LNCaP clone FGC (cell line): ENCODE results near the gene NME7.
A peak's percentile ranks its signal among the peaks of the same experiment; 100 is the strongest.

Experiments
- DNase-seq: peaks from one replicate; pipeline ENCODE4 v3.0.0-alpha.2; 2011; ENCODE audit warnings: low read depth
- H3K4me3 ChIP-seq: 2 replicates; pipeline ENCODE4 v1.5.1; 2011; ENCODE audit warnings: mild to moderate bottlenecking, low read depth, low read length, control low read depth
- TF ChIP-seq, protein P1 (sequence below): IDR thresholded peaks from 2 replicates; pipeline ENCODE4 v1.5.1; 2012; ENCODE audit warnings: mild to moderate bottlenecking; ENCODE audit not compliant: control insufficient read depth, insufficient read depth; ENCODE audit errors: extremely low read depth

The NME7 gene

DNA sequence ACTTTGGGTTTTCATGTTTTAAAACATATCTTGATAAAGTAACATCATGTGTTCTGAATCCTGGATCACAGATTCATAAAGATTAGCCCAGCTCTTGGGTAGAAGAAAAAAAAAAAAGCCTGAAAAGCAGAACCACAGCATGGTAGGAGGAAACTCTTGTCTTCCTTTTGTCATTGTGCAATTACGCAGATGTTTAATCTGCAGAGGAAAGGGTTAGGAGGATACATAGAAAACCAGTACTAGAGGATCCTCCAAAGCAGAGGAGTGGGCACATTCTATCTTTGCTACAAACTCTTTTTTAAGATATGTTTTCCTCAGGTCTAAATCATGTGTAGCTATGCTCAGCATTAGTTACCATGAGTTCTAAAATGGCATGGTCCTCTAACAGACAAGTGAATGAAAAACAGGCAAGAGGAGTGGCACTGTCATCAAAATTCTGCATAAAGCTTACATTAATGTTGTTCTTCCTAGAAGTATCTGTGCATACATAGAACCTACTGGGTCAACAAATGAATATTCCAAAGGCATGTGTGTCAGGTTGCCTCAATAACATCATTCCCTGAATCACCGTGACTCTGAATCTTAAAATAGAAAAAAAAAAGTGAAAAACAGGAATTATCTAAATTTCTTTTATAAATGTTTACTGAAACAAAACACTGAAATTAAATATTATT, 107.0 kb downstream of the NME7 start:
- TF ChIP-seq, protein P1, sequence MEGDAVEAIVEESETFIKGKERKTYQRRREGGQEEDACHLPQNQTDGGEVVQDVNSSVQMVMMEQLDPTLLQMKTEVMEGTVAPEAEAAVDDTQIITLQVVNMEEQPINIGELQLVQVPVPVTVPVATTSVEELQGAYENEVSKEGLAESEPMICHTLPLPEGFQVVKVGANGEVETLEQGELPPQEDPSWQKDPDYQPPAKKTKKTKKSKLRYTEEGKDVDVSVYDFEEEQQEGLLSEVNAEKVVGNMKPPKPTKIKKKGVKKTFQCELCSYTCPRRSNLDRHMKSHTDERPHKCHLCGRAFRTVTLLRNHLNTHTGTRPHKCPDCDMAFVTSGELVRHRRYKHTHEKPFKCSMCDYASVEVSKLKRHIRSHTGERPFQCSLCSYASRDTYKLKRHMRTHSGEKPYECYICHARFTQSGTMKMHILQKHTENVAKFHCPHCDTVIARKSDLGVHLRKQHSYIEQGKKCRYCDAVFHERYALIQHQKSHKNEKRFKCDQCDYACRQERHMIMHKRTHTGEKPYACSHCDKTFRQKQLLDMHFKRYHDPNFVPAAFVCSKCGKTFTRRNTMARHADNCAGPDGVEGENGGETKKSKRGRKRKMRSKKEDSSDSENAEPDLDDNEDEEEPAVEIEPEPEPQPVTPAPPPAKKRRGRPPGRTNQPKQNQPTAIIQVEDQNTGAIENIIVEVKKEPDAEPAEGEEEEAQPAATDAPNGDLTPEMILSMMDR = no peak
- DNase-seq = no peak
- no peak overlapping the region for H3K4me3 ChIP-seq

DNA sequence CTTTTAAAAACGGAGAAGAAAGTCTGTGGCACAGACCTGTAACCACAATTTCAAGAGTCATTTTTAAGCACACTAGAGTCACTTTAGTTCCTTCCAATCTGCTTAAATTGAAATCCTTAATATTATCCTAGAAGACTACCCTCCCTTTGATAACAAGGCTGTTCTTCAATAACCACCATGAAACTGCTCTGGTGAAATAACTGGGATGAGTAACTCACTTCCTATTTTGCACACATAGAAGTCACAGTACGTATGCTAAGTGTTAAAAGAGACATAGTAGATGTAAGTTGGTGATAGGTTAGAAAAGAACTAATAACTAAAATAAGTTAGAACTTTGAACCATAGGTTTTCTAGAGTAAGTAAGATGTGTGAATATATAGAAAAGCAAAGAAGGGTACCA, 107.8 kb downstream of the NME7 start:
- no peak for DNase-seq
- H3K4me3 ChIP-seq = no peak overlapping the region
- TF ChIP-seq, protein P1 = no peak

DNA sequence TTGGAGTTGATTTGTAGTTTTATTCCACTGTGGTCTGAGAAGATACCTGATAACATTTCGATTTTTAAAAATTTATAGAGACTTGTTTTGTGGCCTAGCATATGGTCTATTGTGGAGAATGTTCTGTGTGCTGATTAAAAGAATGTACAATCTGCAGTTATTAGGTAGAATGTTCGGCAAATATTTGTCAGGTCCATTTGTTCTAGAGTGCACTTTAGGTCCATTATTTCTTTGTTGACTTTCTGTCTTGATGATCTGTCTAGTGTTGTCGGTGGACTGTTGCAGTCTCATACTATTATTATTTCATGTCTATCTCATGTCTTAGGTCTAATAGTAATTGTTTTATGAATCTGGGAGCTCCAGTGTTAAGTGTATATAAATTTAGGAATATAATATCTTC, 116.8 kb downstream of the NME7 start:
- DNase-seq = peak; percentile 21
- no peak overlapping the region for H3K4me3 ChIP-seq
- TF ChIP-seq, protein P1 = no peak

DNA sequence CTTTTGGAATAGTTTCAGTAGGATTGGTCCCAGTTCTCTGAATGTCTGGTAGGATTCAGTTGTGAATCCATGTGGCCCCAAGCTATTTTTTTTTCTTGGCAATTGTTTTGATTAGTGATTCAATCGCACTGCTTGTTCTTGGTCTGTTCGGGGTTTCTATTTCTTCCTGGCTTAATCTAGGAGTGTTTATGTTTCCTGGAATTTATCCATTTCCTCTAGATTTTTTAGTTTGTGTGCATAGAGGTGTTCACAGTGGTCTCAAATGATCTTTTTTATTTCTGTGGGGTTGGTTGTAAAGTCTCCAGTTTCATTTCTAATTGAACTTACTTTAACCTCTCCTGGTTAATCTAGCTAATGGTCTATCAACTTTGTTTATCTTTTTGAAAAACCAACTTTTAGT, 117.6 kb downstream of the NME7 start:
- no peak overlapping the region for H3K4me3 ChIP-seq
- no peak for DNase-seq
- TF ChIP-seq, protein P1 = no peak

DNA sequence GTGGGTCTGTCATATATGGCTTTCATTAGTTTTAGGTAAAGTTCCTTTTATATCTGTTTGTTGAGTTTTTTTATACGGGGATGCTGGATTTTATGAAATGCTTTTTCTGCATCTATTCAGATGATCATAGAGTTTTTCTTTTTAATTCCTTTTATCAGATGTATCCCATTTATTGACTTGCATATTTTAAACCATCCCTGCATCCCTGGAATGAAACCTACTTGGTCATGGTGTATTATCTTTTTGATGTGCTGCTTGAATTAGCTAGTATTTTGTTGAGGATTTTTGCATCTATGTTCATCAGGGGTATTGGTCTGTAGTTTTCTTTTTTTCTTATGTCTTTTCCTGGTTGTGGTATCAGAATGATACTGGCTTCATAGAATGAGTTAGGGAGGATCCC, 118.0 kb downstream of the NME7 start:
- no peak for DNase-seq
- TF ChIP-seq, protein P1 = no peak

DNA sequence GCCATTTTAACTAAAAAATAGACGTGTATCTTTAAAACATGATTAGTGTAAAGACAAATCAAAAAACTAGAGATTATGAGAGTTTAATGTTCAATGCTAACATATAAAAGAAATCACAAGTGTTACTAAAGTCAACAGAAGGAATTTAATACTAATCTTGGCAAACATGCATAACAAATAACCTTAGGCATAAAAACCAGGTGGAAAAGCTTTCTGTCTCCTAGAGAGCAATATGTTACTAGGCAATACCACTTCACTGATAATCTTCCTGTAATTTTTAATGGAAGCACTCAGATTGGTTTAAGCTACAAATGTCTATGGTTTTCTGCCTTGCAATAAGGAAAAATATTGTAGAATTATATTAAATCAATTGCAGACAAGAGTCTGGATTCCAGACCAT, 121.9 kb downstream of the NME7 start:
- DNase-seq = peak; percentile 93
- TF ChIP-seq, protein P1 = no peak
- peak overlapping the region; percentile 31; the same call in 1 of the 2 replicates for H3K4me3 ChIP-seq

More for the DNA sequence above, 118.0 kb downstream of the NME7 start:
- H3K4me3 ChIP-seq = no peak overlapping the region

DNA sequence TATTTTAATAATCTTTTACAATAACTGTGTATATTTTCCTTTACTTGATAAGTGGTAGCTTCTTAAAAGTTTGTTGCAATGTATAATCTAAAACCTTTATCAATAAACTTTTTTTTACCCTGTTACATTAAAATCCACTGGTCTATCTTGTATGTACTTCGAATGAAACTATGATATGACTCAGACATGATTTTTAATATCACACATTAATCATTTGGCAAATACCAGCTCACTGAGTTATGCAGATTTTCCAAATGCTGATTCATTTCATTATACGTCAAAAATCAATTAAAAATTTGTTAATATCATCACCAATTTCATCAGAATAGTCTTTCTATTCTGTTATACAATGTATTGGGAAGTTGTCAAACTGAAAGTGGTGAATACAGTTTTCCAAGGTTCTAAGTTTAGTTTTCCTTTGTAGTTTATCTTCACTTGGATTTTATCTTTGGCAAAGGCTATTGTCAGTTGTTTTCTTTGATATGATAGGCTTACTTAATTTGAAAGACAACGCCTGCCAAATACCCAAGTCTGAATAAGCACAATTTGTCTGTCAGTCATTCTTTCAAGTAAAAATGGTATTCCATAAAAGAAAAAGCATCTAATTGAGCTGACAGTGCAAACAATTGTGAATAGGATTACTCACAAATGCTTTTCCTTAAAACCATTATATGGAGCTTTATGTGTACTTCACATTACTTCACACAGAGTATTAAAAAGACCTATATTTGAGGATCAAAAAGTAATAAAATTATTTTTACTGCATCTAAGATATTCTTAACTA, 127.0 kb downstream of the NME7 start:
- H3K4me3 ChIP-seq = no peak overlapping the region
- TF ChIP-seq, protein P1 = no peak
- DNase-seq = no peak
